ENCODE results near the gene MCC. TPM values are rescaled to one million over a fixed set of nuclear protein-coding genes. Genes with fewer than 3 reads are reported as not detected.

MCC gene
- total and polyA plus RNA-seq, 9 donors = 29.8 to 262 (median 108) TPM

DNA sequence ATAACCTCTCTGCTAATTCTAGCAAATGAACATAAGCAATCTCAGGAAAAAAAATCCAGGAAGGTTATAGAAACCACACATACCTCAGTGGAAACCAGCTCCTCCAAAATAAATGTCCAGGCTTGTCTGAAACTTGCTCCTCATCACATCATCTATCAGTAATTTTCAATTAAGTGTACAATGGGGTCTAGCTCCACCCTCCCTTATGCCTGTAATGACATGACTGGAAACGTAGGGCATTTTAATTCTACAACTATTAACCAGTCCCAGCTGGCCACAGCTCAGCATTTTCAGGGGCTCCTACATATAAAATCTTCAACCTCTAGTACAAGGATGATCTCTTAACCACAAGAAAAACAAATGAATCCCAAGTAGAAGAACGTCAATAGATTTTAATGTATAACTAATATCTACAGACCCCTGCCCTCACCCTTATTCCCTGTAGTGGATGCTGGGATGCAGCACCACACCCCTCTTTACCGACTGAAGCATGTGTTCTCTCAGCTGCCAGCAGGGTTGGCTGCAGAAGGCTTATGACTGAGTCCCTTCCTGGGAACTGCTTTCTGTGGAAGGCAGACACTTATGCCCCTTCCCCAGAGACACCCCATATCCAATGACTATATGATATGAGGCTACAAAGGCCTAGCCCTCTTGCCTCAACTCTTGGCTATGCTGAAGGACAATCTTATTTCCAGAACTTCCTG is 60.2 kb downstream of the MCC start:
- no peak overlapping the region for H3K4me3 ChIP-seq
- H3K27me3 ChIP-seq = no peaks in the 10 kb centered on the region
- no peaks in the 10 kb centered on the region for H3K36me3 ChIP-seq
- no peak for DNase-seq
- intact Hi-C loops (cut with DNase I) = no loop called here
- no peaks in the 10 kb centered on the region for H3K9me3 ChIP-seq
- TF ChIP-seq CTCF (IDR thresholded peaks at IDR 0.05) = no peak
- TF ChIP-seq POLR2A (IDR thresholded peaks at IDR 0.05) = no peak
- H3K4me1 ChIP-seq (ENCODE audit: insufficient read depth) = no peaks in the 10 kb centered on the region
- 79 to 83% (median 81%) methylated on average over 3 of the region's 3 CpGs for WGBS, 3 donors
- H3K27ac ChIP-seq = no peak overlapping the region

DNA sequence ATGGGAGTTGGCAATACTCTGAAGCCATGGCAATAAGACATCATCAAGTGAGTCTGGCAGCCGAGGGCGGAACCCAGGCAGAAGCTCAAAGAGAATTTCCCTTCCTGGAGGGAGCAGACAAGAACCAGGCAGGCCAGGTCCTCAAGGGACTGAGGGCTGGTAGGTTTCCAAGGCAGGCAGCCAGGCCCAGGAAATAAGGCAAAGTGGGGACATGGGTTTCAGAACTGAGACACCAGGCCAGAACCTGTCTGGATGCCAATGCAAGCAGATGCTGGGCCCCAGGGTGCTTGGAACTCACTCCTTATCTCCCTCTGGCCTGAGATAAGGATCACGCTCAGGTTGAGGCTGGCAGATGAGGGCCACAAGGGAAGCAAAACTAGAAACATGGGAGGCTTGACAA is 62.3 kb downstream of the MCC start:
- Histone ChIP-seq H3K9me3 (no peaks in the 10 kb centered on the region), H3K4me3 (no peak overlapping the region), H3K4me1 (ENCODE audit: insufficient read depth) (no peaks in the 10 kb centered on the region), H3K27me3 (no peaks in the 10 kb centered on the region), H3K27ac (no peak overlapping the region), H3K36me3 (no peaks in the 10 kb centered on the region)
- intact Hi-C loops (cut with DNase I) = no loop called here
- WGBS, 3 donors = 90 to 93% (median 91%) methylated on average over 3 of the region's 3 CpGs
- DNase-seq = no peak
- no peak for TF ChIP-seq POLR2A (IDR thresholded peaks at IDR 0.05)
- no peak for TF ChIP-seq CTCF (IDR thresholded peaks at IDR 0.05)
- TF ChIP-seq EP300 (IDR thresholded peaks at IDR 0.05) = no peak

- TF ChIP-seq POLR2A (IDR thresholded peaks at IDR 0.05) (no peak), CTCF (IDR thresholded peaks at IDR 0.05) (no peak), EP300 (IDR thresholded peaks at IDR 0.05) (no peak)
- no peak for DNase-seq
- H3K27ac ChIP-seq = no peak overlapping the region
- H3K4me1 ChIP-seq (ENCODE audit: insufficient read depth) = no peaks in the 10 kb centered on the region
- no peaks in the 10 kb centered on the region for H3K36me3 ChIP-seq
- H3K27me3 ChIP-seq = no peaks in the 10 kb centered on the region
- H3K4me3 ChIP-seq = no peak overlapping the region
- intact Hi-C loops (cut with DNase I) = no loop called here
- H3K9me3 ChIP-seq = no peaks in the 10 kb centered on the region
- WGBS, 3 donors = 85 to 94% (median 86%) methylated on average over 2 of the region's 2 CpGs
These were observed 66.6 kb downstream of the MCC start for GRCh38 chr5:113421693-113422092.

DNA sequence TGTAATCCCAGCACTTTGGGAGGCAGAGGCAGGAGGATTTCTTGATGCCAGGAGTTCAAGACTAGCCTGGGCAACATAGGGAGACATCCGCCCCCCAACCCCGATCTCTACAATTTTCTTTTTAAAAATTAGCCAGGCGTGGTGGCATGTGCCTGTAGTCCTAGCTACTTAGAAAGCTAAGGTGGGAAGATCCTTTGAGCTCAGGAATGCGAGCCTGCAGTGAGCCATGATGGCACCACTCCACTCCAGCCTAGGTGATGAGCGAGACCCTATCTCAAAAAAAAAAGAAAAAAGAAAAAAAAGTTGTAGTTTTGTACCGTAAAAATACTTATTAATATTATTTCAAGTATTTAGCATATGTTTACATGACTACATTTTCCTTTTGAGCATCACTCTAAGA is 82.7 kb downstream of the MCC start:
- WGBS, 3 donors = 92 to 96% (median 93%) methylated on average over 6 of the region's 6 CpGs

More for the DNA sequence above, 82.7 kb downstream of the MCC start:
- no peak for TF ChIP-seq CTCF (IDR thresholded peaks at IDR 0.05)
- no peak for TF ChIP-seq POLR2A (IDR thresholded peaks at IDR 0.05)
- TF ChIP-seq EP300 (IDR thresholded peaks at IDR 0.05) = no peak
- H3K27me3 ChIP-seq = no peaks in the 10 kb centered on the region
- H3K36me3 ChIP-seq = no peaks in the 10 kb centered on the region
- no peaks in the 10 kb centered on the region for H3K4me1 ChIP-seq (ENCODE audit: insufficient read depth)
- no peak overlapping the region for H3K4me3 ChIP-seq
- intact Hi-C loops (cut with DNase I) = no loop called here
- no peak for DNase-seq
- H3K27ac ChIP-seq = no peak overlapping the region
- no peaks in the 10 kb centered on the region for H3K9me3 ChIP-seq

All from ovary (tissue), 9 donors.